ENCODE measurements around the gene PLEKHG4B.

PLEKHG4B gene

GRCh38 chr5:121432-121831, 29.5 kb downstream of the PLEKHG4B start:
- DNase-seq (ENCODE audit: extremely low spot score, insufficient read length, low read depth) (no peak), FAIRE-seq (no peak)

- no peak for FAIRE-seq
- no peak for DNase-seq (ENCODE audit: extremely low spot score, insufficient read length, low read depth)
These were observed 33.8 kb downstream of the PLEKHG4B start for GRCh38 chr5:125815-126214.

- DNase-seq (ENCODE audit: extremely low spot score, insufficient read length, low read depth) (no peak), FAIRE-seq (no peak)
These were observed 34.8 kb downstream of the PLEKHG4B start for GRCh38 chr5:126806-127205.

GRCh38 chr5:127886-128285, 35.9 kb downstream of the PLEKHG4B start:
- no peak for FAIRE-seq
- no peak for DNase-seq (ENCODE audit: extremely low spot score, insufficient read length, low read depth)

GRCh38 chr5:128446-128845, 36.5 kb downstream of the PLEKHG4B start:
- DNase-seq (ENCODE audit: extremely low spot score, insufficient read length, low read depth), result no peak
- no peak for FAIRE-seq

GRCh38 chr5:129148-129547, 37.2 kb downstream of the PLEKHG4B start:
- DNase-seq (ENCODE audit: extremely low spot score, insufficient read length, low read depth), result no peak
- no peak for FAIRE-seq

GRCh38 chr5:129820-130219, 37.9 kb downstream of the PLEKHG4B start:
- FAIRE-seq (no peak), DNase-seq (ENCODE audit: extremely low spot score, insufficient read length, low read depth) (no peak)

GRCh38 chr5:130601-131131, 38.7 kb downstream of the PLEKHG4B start:
- FAIRE-seq (no peak), DNase-seq (ENCODE audit: extremely low spot score, insufficient read length, low read depth) (no peak)

GRCh38 chr5:136901-137300, 44.9 kb downstream of the PLEKHG4B start:
- DNase-seq (ENCODE audit: extremely low spot score, insufficient read length, low read depth), result no peak
- FAIRE-seq, result no peak

- no peak for DNase-seq (ENCODE audit: extremely low spot score, insufficient read length, low read depth)
- no peak for FAIRE-seq
These were observed 45.8 kb downstream of the PLEKHG4B start for GRCh38 chr5:137741-138140.

- FAIRE-seq (no peak), DNase-seq (ENCODE audit: extremely low spot score, insufficient read length, low read depth) (no peak)
These were observed 47.0 kb downstream of the PLEKHG4B start for GRCh38 chr5:138936-139335.

GRCh38 chr5:139579-140442, 47.8 kb downstream of the PLEKHG4B start:
- FAIRE-seq, result no peak
- DNase-seq (ENCODE audit: extremely low spot score, insufficient read length, low read depth), result no peak

GRCh38 chr5:140443-140829, 48.5 kb downstream of the PLEKHG4B start:
- FAIRE-seq (no peak), DNase-seq (ENCODE audit: extremely low spot score, insufficient read length, low read depth) (no peak)

- DNase-seq (ENCODE audit: extremely low spot score, insufficient read length, low read depth) (no peak), FAIRE-seq (no peak)
These were observed 49.2 kb downstream of the PLEKHG4B start for GRCh38 chr5:141211-141610.

GRCh38 chr5:141761-142160, 49.8 kb downstream of the PLEKHG4B start:
- no peak for DNase-seq (ENCODE audit: extremely low spot score, insufficient read length, low read depth)
- no peak for FAIRE-seq

- no peak for DNase-seq (ENCODE audit: extremely low spot score, insufficient read length, low read depth)
- no peak for FAIRE-seq
These were observed 50.4 kb downstream of the PLEKHG4B start for GRCh38 chr5:142246-142810.

GRCh38 chr5:143041-143440, 51.1 kb downstream of the PLEKHG4B start:
- DNase-seq (ENCODE audit: extremely low spot score, insufficient read length, low read depth), result no peak
- FAIRE-seq, result no peak

- FAIRE-seq (no peak), DNase-seq (ENCODE audit: extremely low spot score, insufficient read length, low read depth) (no peak)
These were observed 53.0 kb downstream of the PLEKHG4B start for GRCh38 chr5:144941-145340.

GRCh38 chr5:145585-146323, 53.8 kb downstream of the PLEKHG4B start:
- no peak for FAIRE-seq
- no peak for DNase-seq (ENCODE audit: extremely low spot score, insufficient read length, low read depth)

- DNase-seq (ENCODE audit: extremely low spot score, insufficient read length, low read depth), result no peak
- no peak for FAIRE-seq
These were observed 55.8 kb downstream of the PLEKHG4B start for GRCh38 chr5:147751-148150.

All from GM18507 (cell line).